Colon (tissue), 2 donors: ENCODE data around the gene GSTT2B.
"Not testable (repeated sequence)": the region's sequence is repeated elsewhere in the genome, so short reads cannot be mapped to it uniquely, and the experiment has no call there.

Source experiments
- FAIRE-seq: peaks from 2 replicates; lab custom pipeline; 2012; peaks lifted over from hg19 to GRCh38; lab: Jason Lieb, UNC
- donor health status: control.
- donor health status: control.

GSTT2B gene

GRCh38 chr22:23939017-23939357 lies 22.0 kb downstream of the GSTT2B start:
- no peak for FAIRE-seq

GRCh38 chr22:23938328-23939016 lies 22.5 kb downstream of the GSTT2B start:
- no peak for FAIRE-seq

- no peak for FAIRE-seq
Observed at GRCh38 chr22:23926561-23926960, 34.4 kb downstream of the GSTT2B start.

GRCh38 chr22:23925020-23925606 lies 35.9 kb downstream of the GSTT2B start:
- no peak for FAIRE-seq

- no peak for FAIRE-seq
Observed at GRCh38 chr22:23922921-23923320, 38.1 kb downstream of the GSTT2B start.

- FAIRE-seq = not testable (repeated sequence)
Observed at GRCh38 chr22:23921586-23922201, 39.3 kb downstream of the GSTT2B start.

- not testable (repeated sequence) for FAIRE-seq
Observed at GRCh38 chr22:23920267-23920611, 40.8 kb downstream of the GSTT2B start.

GRCh38 chr22:23915290-23915689 lies 45.7 kb downstream of the GSTT2B start:
- no peak for FAIRE-seq

GRCh38 chr22:23913661-23914353 lies 47.2 kb downstream of the GSTT2B start:
- peak; percentile 80 for FAIRE-seq

- FAIRE-seq = no peak
Observed at GRCh38 chr22:23913306-23913660, 47.7 kb downstream of the GSTT2B start.

GRCh38 chr22:23912293-23912903 lies 48.6 kb downstream of the GSTT2B start:
- FAIRE-seq = no peak

GRCh38 chr22:23911318-23911980 lies 49.5 kb downstream of the GSTT2B start:
- FAIRE-seq = no peak

GRCh38 chr22:23910496-23911190 lies 50.4 kb downstream of the GSTT2B start:
- FAIRE-seq = no peak

GRCh38 chr22:23909296-23909898 lies 51.6 kb downstream of the GSTT2B start:
- FAIRE-seq = no peak

GRCh38 chr22:23908587-23909205 lies 52.3 kb downstream of the GSTT2B start:
- FAIRE-seq = no peak

- not testable (repeated sequence) for FAIRE-seq
Observed at GRCh38 chr22:23907423-23907822, 53.6 kb downstream of the GSTT2B start.
